ENCODE data around the gene ADPRM. TPM values are rescaled to one million over a fixed set of nuclear protein-coding genes. Genes with fewer than 3 reads are reported as not detected.

The ADPRM gene
- total RNA-seq, 1 donor from 2014 or later = 3.9 TPM

Other genes with a start within 250 kb of the ADPRM start
- not detected for gene MYH4, start 228.0 kb upstream of the ADPRM start, total RNA-seq
- gene MYH1, start 179.1 kb upstream of the ADPRM start, total RNA-seq = not detected
- gene MYH2, start 147.9 kb upstream of the ADPRM start, total RNA-seq = not detected
- 4.2 TPM for gene MYH3, start 40.3 kb upstream of the ADPRM start, total RNA-seq
- 30.6 TPM for gene SCO1, start 61 bp upstream of the ADPRM start, total RNA-seq
- 42.7 TPM for gene TMEM220, start 32.4 kb downstream of the ADPRM start, total RNA-seq
- gene TMEM238L, start 106.5 kb downstream of the ADPRM start, total RNA-seq = not detected
- not detected for gene PIRT, start 140.5 kb downstream of the ADPRM start, total RNA-seq

All from left lobe of liver (tissue), 1 donor.